Osteocyte (in vitro differentiated cells): ENCODE data around the gene C18orf63. TPM values are rescaled to one million over a fixed set of nuclear protein-coding genes. Genes with fewer than 3 reads are reported as not detected.
A peak's percentile ranks its signal among the peaks of the same experiment; 100 is the strongest.

ENCODE experiments used
- DNase-seq: peaks from one replicate; pipeline ENCODE4 v3.0.0; 2021; ENCODE audit warnings: mixed read lengths; ENCODE audit not compliant: unreplicated experiment; ENCODE audit errors: extremely low spot score
- H3K27ac Mint-ChIP-seq: one replicate; pipeline ENCODE4 v1.8.0; 2021; ENCODE audit warnings: mild to moderate bottlenecking, mixed read lengths; ENCODE audit not compliant: unreplicated experiment
- H3K27me3 Mint-ChIP-seq: one replicate; pipeline ENCODE4 v1.8.0; 2021; ENCODE audit warnings: mixed read lengths; ENCODE audit not compliant: unreplicated experiment
- H3K36me3 Mint-ChIP-seq: one replicate; pipeline ENCODE4 v1.8.0; 2021; ENCODE audit warnings: mixed read lengths; ENCODE audit not compliant: unreplicated experiment
- H3K4me1 Mint-ChIP-seq: one replicate; pipeline ENCODE4 v1.8.0; 2021; ENCODE audit warnings: mixed read lengths; ENCODE audit not compliant: unreplicated experiment
- H3K4me3 Mint-ChIP-seq: one replicate; pipeline ENCODE4 v1.8.0; 2021; ENCODE audit warnings: mild to moderate bottlenecking, moderate library complexity, mixed read lengths; ENCODE audit not compliant: unreplicated experiment
- H3K9me3 Mint-ChIP-seq: one replicate; pipeline ENCODE4 v1.8.0; 2021; ENCODE audit warnings: mixed read lengths; ENCODE audit not compliant: unreplicated experiment
- total RNA-seq: library from RNA; stranded (reverse); gene quantifications from 2 replicates; pipeline ENCODE4 v1.2.1, GENCODE V29; 2021
- TF ChIP-seq, protein P1 (sequence below): fragments of 200-600 bp; sonication (generic); IDR thresholded peaks from 2 replicates; pipeline ENCODE4 v1.5.0; 2021; ENCODE audit warnings: antibody characterized with exemption, mild to moderate bottlenecking, moderate library complexity

The C18orf63 gene
- total RNA-seq, 1 donor from 2014 or later, result not detected

DNA sequence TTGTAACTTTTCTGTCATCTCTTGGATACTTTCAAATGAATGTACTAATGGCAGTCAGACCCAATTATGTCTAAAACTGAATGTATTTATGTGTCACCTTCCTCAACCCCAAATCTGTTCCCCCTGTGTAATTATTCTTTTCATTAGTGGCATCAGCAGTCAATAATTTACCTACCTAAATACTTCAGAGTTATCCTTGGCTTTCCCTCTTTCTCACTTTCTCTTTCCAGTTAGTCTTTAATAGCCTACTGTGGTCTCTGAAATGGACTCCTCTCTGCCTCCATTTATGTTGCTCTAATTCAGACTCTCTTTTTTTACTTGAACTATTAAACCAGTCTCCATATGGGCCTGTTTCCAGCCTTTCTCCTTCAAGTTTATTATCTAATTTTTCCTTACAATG lies 21.0 kb downstream of the C18orf63 start:
- no peak overlapping the region for H3K27ac Mint-ChIP-seq
- no peak for DNase-seq
- H3K4me3 Mint-ChIP-seq, result no peak overlapping the region
- TF ChIP-seq, protein P1, sequence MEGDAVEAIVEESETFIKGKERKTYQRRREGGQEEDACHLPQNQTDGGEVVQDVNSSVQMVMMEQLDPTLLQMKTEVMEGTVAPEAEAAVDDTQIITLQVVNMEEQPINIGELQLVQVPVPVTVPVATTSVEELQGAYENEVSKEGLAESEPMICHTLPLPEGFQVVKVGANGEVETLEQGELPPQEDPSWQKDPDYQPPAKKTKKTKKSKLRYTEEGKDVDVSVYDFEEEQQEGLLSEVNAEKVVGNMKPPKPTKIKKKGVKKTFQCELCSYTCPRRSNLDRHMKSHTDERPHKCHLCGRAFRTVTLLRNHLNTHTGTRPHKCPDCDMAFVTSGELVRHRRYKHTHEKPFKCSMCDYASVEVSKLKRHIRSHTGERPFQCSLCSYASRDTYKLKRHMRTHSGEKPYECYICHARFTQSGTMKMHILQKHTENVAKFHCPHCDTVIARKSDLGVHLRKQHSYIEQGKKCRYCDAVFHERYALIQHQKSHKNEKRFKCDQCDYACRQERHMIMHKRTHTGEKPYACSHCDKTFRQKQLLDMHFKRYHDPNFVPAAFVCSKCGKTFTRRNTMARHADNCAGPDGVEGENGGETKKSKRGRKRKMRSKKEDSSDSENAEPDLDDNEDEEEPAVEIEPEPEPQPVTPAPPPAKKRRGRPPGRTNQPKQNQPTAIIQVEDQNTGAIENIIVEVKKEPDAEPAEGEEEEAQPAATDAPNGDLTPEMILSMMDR, result no peak
- no peaks in the 10 kb centered on the region for H3K36me3 Mint-ChIP-seq
- H3K27me3 Mint-ChIP-seq, result peaks cover 32% of the 10 kb centered on the region
- H3K9me3 Mint-ChIP-seq, result no peaks in the 10 kb centered on the region
- no peaks in the 10 kb centered on the region for H3K4me1 Mint-ChIP-seq

DNA sequence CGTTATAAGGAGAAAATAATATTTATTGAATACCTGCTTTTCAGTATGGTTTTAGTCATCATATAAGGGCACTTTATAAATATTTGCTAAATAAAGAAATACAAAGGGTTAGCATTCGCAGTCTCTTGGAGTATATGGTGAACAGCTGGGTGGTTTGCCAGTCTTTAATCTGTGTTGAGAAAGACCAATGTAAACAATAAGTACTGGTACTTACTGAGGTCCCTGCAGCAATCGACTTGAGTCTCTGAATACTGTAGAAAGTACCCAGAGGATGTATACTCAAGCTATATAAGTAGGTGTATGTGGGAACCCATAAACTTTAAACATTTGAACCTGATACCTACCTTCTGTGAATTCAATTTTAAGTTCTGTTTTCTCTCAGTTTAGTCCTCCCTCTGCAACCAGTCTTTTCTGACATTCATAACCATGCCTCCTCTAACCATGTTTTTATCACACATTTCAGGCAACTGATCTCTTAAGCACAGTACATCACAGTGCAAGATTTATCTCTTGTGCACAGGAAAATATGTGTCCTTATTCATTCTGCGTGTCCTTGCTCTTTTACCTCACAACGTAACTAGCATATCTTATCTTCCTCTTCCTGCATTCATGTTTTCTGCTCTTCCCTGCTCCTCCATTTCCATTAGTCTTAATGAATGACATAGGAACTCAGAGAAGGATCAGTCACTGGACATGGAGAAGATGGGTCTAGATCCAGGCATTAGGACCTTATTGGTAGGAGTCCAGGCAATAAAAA lies 21.7 kb downstream of the C18orf63 start:
- DNase-seq, result no peak
- H3K4me3 Mint-ChIP-seq, result no peak overlapping the region
- peaks cover 34% of the 10 kb centered on the region for H3K27me3 Mint-ChIP-seq
- no peak overlapping the region for H3K27ac Mint-ChIP-seq
- no peaks in the 10 kb centered on the region for H3K36me3 Mint-ChIP-seq
- TF ChIP-seq, protein P1, result no peak
- H3K4me1 Mint-ChIP-seq, result no peaks in the 10 kb centered on the region
- no peaks in the 10 kb centered on the region for H3K9me3 Mint-ChIP-seq

DNA sequence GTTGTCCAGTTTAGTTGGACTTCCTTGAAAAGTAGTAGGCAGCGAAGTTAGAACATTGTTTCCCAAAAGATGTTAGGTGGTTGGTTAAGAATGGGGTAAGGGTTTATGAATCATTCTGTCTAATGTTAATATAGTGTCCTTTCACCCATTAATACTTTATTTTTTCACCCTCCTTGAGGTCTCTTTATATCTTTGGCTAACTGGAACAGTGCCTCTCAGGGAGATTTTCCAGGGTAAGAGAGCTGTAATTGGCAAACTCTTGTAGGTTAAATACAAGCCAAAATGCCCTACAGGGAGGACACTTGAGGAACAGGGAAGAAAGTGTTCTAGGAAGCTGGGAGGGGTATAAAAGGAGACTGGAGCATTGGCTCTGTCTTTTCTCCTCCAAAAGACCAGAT lies 22.3 kb downstream of the C18orf63 start:
- TF ChIP-seq, protein P1, result no peak
- Mint-ChIP-seq H3K36me3 (no peaks in the 10 kb centered on the region), H3K27ac (no peak overlapping the region), H3K4me1 (no peaks in the 10 kb centered on the region), H3K9me3 (no peaks in the 10 kb centered on the region), H3K27me3 (peaks cover 39% of the 10 kb centered on the region), H3K4me3 (no peak overlapping the region)
- DNase-seq, result no peak

DNA sequence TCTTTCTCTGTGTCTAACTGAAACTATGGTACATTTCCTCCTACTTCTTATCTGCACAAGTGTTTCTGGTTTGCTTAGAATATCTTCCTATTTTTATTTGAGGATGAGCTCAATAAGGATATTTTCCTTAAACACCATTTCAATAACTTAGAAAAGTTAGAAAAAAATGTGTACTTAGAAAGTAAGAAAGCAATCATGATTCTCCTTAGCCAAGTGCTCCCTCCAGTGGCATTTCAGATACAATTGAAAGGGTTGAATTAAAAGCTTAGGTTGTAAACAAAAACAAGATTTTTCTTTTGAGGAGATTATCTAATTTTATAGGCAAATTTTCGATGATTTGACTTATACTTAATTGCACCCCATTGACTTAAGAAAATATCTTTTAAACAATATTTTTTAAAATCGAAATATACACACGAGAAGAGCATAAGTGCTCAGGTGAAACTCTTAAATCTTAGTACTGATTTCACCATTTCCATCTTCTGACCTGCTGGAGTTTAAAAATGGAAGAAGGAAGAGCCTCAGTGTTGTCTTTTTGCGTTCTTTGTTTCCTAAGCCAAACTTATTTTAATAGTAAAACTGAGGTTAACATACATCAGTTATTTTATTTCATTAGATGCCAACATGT lies 26.9 kb downstream of the C18orf63 start:
- Mint-ChIP-seq H3K27me3 (peaks cover 47% of the 10 kb centered on the region), H3K27ac (no peak overlapping the region), H3K36me3 (no peaks in the 10 kb centered on the region), H3K4me1 (no peaks in the 10 kb centered on the region), H3K4me3 (no peak overlapping the region), H3K9me3 (no peaks in the 10 kb centered on the region)
- DNase-seq, result no peak
- TF ChIP-seq, protein P1, result peak; percentile 71

DNA sequence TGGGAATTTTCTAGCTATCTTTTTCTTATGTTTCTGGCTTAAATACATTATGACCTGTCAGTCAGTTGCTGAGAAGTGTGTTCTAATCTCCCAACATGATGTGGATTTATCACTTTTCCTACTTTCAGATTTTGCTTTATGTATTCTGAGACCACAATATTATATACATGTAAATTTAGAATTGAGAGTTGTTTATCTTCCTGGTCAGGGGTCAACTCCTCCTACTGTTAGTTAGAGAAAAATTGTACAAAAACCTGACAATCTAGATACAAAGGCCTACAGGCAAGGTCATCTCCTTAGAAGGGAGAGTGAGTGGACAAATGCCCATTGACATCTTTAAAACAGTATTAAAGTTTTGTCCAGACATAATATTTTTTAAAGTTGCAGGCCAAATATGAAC lies 30.6 kb downstream of the C18orf63 start:
- no peak for DNase-seq
- Mint-ChIP-seq H3K27me3 (peaks cover 31% of the 10 kb centered on the region), H3K27ac (no peak overlapping the region), H3K4me1 (no peaks in the 10 kb centered on the region), H3K9me3 (no peaks in the 10 kb centered on the region), H3K36me3 (no peaks in the 10 kb centered on the region), H3K4me3 (no peak overlapping the region)
- TF ChIP-seq, protein P1, result no peak
